GM18909 (cell line): ENCODE measurements around the gene GRWD1.

Experiments used
- ATAC-seq: cut with Tn5 transposase; IDR thresholded peaks from one replicate; pipeline ENCODE4 v1.9.1; 2021; ENCODE audit warnings: mild to moderate bottlenecking; ENCODE audit not compliant: unreplicated experiment, poor library complexity

The GRWD1 gene

DNA sequence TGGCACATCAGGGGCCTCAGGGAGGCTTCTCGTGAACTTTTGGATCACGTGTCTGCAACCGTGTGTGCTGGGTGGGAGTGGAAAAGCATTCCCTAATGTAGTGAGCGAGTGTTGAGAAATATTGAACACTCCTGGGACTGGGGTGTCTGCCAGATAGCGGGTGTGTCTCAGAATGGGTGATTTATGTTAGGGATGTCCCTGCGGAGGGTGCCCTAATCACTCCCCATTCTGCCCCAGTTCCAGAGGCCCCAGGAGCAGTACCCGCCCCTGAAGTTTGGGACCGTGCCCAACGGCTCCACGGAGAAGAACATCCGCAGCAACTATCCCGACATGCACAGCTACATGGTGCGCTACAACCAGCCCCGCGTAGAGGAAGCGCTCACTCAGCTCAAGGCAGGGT, 24.2 kb upstream of the GRWD1 start:
- ATAC-seq = no peak

DNA sequence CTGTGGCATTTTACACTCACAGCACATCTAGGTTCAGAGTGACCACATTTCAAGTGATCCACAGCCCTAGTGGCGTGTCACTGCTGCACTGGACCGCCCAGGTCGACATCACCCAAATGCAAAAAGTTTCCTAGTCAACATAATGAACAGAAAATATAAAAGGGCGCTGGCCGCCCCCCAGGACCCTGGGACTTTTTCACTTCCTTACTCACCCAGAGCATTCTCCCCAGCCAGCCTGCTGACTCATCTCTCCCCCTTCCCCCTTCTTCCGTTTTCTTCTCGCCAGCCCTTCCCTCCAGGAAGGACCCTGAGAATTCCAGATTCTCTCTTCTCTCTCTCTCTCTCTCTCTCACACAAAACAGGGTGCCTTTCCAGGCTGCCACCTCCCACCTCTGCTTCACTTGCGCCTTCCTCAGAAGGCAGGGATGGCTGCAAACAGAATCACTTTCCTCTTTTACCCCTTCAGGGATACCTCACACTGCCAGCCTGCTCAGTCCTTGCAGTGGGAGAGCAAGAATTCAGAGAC, 21.0 kb upstream of the GRWD1 start:
- no peak for ATAC-seq

DNA sequence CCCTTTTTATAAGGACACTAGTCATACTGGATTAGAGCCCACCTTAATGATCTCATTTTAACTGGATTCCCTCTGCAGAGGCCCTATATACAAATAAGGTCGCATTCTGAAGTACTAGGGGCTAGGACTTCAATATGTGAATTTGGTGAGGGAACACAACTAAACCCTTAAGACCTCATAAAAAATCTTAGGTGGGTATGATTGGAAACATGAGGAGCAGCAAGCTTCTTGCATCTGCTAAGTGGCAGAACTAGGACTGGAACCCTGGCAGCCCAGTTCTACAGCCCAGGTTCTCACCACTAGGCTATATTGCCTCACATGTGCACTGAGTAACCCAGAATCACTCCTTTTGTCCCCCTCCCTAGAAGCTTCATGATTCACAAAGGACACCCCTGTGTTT, 17.1 kb upstream of the GRWD1 start:
- no peak for ATAC-seq

GRCh38 chr19:48433337-48433736, 12.4 kb upstream of the GRWD1 start:
- ATAC-seq = no peak

- ATAC-seq = no peak
These were observed 9.2 kb upstream of the GRWD1 start for GRCh38 chr19:48436586-48436985.

GRCh38 chr19:48441360-48442050, 4.3 kb upstream of the GRWD1 start:
- no peak for ATAC-seq

DNA sequence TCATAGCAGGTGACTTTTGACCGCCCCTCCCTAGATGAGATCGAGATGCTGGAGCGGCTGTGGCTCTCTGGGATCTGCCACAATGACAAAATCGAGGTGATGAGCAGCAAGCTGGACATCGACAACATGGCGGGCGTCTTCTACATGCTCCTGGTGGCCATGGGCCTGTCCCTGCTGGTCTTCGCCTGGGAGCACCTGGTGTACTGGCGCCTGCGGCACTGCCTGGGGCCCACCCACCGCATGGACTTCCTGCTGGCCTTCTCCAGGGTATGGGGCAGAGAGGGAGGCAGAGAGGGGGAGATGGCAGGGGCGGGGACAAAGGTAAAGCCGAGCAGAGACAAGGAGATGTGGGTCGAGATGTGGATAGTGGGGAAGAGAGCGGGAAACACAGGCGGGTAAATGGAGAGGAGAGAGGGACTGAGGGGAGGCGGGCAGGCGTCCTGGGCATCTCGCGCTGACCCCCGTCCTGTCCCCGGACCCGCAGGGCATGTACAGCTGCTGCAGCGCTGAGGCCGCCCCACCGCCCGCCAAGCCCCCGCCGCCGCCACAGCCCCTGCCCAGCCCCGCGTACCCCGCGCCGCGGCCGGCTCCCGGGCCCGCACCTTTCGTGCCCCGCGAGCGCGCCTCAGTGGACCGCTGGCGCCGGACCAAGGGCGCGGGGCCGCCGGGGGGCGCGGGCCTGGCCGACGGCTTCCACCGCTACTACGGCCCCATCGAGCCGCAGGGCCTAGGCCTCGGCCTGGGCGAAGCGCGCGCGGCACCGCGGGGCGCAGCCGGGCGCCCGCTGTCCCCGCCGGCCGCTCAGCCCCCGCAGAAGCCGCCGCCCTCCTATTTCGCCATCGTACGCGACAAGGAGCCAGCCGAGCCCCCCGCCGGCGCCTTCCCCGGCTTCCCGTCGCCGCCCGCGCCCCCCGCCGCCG, 3.4 kb upstream of the GRWD1 start:
- ATAC-seq = no peak

- ATAC-seq = no peak
These were observed 2.5 kb upstream of the GRWD1 start for GRCh38 chr19:48443256-48443655.

DNA sequence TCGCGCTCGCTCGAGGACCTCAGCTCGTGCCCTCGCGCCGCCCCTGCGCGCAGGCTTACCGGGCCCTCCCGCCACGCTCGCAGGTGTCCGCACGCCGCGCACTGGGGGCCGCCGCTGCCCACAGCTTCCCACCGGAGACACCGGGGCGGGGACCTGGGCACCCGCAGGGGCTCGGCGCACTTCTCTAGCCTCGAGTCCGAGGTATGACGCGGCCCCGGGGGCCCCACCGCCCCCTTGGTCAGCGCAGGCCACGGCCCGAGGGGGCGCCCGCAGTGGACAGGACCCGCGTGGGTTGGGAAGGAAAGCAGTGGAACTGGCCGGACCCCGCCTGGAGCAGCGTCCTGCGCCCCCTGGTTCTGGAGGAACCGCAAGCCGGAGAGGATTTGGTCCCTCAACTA, 2.1 kb upstream of the GRWD1 start:
- no peak for ATAC-seq

DNA sequence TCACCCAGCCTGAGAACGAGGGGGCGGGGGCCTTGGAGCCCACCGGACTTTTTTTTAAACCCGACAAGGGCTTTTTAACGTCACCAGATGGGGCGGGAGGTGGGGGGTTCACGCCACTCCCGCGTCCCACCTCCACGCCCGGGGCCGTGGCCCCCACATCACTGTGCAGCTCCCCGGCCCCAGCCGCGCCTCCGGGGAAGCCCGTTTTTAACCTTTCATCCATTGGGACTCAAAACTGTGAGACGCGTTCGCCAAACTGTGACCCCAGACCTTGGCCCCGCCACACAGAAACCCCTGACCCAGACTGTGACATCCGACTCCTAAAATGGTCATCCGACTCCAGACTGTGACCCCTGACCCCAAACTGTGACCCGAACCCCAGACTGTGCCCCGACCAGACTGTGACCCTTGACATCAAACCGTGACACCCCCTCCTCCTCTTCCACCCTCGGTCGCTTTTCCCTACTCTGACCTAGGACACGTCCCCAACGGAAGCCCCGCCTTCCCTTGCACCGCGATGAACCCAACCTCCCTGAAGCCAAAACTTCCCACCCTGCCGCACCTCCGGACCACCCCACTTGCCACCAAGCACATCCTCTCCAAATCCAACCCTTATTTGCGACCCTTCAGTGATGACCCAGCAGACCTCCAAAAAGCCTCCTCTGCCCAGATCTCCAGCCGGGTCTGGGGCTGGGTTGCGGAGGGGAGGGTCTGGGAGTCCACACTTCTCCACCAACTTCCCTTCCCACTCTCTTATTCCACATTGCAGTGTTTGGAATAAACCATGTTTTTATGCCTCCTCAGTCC, 1.5 kb upstream of the GRWD1 start:
- no peak for ATAC-seq

GRCh38 chr19:48444936-48445200, 915 bp upstream of the GRWD1 start:
- no peak for ATAC-seq

DNA sequence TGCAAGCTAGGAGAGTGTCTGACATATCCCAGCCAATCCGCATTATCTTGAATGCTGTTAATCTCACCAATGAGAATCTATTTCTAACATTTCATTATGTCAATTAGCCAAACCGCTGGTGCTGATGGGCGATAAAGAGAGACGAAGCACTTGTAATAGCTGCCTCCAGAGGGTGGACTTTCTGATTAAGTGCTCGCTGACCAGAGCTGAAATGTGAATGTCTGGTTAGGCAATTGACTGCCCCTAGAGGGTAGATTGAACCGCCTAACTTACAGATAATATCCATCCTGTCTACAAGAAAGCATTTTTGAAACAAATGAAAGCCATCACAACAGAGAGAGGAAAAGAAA, 552 bp upstream of the GRWD1 start:
- peak; percentile 20 for ATAC-seq

DNA sequence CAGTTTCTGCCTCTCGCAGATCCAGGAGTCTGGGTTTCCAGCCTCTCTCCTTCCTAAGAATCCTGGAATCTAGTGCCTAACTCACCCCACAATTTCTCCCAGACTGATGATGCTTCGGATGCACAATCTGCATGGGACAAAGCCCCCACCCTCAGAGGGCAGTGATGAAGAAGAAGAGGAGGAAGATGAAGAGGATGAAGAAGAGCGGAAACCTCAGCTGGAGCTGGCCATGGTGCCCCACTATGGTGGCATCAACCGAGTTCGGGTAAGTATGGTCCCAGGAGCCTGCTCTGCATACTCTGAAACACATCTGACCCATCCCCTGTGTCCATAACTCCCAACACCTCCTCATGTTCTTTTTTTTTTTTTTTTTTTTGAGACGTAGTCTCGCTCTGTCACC, 796 bp downstream of the GRWD1 start:
- no peak for ATAC-seq

- no peak for ATAC-seq
These were observed 2.8 kb downstream of the GRWD1 start for GRCh38 chr19:48448563-48448962.

DNA sequence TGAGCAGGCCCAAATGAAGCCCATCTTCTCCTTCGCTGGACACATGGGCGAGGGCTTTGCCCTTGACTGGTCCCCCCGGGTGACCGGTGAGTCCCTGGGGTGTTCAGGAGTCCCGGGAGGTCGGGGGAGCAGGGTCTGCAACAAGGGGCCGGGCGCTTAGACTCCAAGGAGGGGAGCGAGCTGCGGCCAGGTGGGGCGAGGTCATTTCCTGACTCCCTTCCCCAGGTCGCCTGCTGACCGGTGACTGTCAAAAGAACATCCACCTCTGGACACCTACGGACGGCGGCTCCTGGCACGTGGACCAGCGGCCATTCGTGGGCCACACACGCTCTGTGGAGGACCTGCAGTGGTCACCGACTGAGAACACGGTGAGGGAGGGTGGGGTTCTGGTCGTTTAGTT, 4.7 kb downstream of the GRWD1 start:
- no peak for ATAC-seq

GRCh38 chr19:48450863-48451262, 5.1 kb downstream of the GRWD1 start:
- no peak for ATAC-seq

- no peak for ATAC-seq
These were observed 5.8 kb downstream of the GRWD1 start for GRCh38 chr19:48451624-48452023.

DNA sequence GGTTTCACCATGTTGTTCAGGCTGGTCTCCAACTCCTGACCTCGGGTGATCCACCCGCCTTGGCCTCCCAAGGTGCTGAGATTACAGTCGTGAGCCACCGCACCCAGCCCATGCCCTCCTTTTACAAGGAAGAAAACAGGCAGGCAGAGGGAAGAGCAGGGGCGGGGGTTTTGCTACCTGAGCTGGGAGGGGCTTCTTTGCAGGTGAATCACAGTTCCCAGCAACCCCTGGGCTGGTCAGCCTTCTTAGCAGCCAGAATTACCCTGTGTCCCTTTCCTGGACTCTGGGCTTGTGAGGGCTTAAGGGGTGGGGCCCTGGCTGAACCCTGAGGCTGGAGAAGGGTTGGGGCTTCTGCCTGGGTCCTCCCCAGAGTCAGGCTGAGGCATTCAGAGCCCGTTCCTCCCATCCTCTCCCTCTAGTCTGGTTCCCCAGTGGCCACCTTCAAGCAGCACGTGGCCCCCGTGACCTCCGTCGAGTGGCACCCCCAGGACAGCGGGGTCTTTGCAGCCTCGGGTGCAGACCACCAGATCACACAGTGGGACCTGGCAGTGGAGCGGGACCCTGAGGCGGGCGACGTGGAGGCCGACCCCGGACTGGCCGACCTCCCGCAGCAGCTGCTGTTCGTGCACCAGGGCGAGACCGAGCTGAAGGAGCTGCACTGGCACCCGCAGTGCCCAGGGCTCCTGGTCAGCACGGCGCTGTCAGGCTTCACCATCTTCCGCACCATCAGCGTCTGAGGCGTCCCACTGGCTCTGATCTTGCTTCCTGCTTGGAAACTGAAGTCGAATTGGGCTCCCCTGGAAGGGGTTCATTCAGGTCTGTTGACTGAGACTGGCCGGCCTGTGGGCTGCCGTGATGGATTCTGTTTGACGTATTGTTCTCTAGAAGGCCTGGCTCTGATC, 6.8 kb downstream of the GRWD1 start:
- ATAC-seq = no peak

- ATAC-seq = no peak
These were observed 8.5 kb downstream of the GRWD1 start for GRCh38 chr19:48454150-48454730.
